CD4-positive, alpha-beta T cell (primary cell): ENCODE results near the gene TEPSIN. TPM values are rescaled to one million over a fixed set of nuclear protein-coding genes. Genes with fewer than 3 reads are reported as not detected.

ENCODE experiments used
- ATAC-seq: fragments of 200-7000 bp; cut with Tn5 transposase; one replicate; pipeline ENCODE4 v1.10.0; 2022; ENCODE audit warnings: mild to moderate bottlenecking; ENCODE audit not compliant: poor library complexity
- CTCF ChIA-PET: fragments of 350-600 bp; sonication (Branson Sonifier 250); formaldehyde crosslinking; loops from one replicate; lab custom pipeline; 2021; ENCODE audit warnings: antibody characterized with exemption, inconsistent platforms; lab: Charles Lee
- POLR2A ChIA-PET: fragments of 350-600 bp; sonication (Branson Sonifier 250); formaldehyde crosslinking; loops from one replicate; lab custom pipeline; 2021; ENCODE audit warnings: antibody characterized with exemption, inconsistent platforms; lab: Charles Lee
- DNase-seq, 14 experiments: peaks; one replicate each; pipeline ENCODE4 v3.0.0-alpha.2; 2013 to 2020; ENCODE audit warnings: mixed read lengths in 2 of 14
- H3K27ac ChIP-seq, 2 donors: one replicate each; pipeline versions ENCODE4 v1.5.1 to v1.7.0; 2013; ENCODE audit warnings: low read length in 2 of 2, low read depth in 1 of 2, mild to moderate bottlenecking in 1 of 2
- H3K27me3 ChIP-seq, 2 experiments: 1 replicate in 1 of 2; 2 replicates in 1 of 2; pipeline versions ENCODE4 v1.6.1 to v1.7.0; 2013; ENCODE audit warnings: low read length in 2 of 2, control low read depth in 1 of 2, mild to moderate bottlenecking in 1 of 2, moderate library complexity in 1 of 2; ENCODE audit not compliant: insufficient read depth in 2 of 2, control insufficient read depth in 1 of 2
- H3K36me3 ChIP-seq: one replicate; pipeline ENCODE4 v1.6.1; 2013; ENCODE audit warnings: low read length, control low read depth; ENCODE audit not compliant: insufficient read depth
- H3K4me1 ChIP-seq: one replicate; pipeline ENCODE4 v1.6.1; 2013; ENCODE audit warnings: low read length, control low read depth; ENCODE audit not compliant: insufficient read depth
- H3K4me3 ChIP-seq: one replicate; pipeline ENCODE4 v1.5.1; 2013; ENCODE audit warnings: mild to moderate bottlenecking, low read length, moderate library complexity
- H3K9me3 ChIP-seq, 2 experiments: 1 replicate in 1 of 2; 2 replicates in 1 of 2; pipeline versions ENCODE4 v1.6.1 to v1.7.0; 2013; ENCODE audit warnings: low read length in 2 of 2, mild to moderate bottlenecking in 2 of 2, control low read depth in 1 of 2, moderate library complexity in 1 of 2; ENCODE audit not compliant: control insufficient read depth in 1 of 2, insufficient read depth in 1 of 2
- H3K27ac Mint-ChIP-seq: one replicate; pipeline ENCODE4 v1.8.0; 2020; ENCODE audit warnings: mixed read lengths
- H3K27me3 Mint-ChIP-seq: one replicate; pipeline ENCODE4 v1.8.0; 2021; ENCODE audit warnings: mixed read lengths
- H3K36me3 Mint-ChIP-seq: one replicate; pipeline ENCODE4 v1.8.0; 2021; ENCODE audit warnings: low read depth, mixed read lengths
- H3K4me1 Mint-ChIP-seq: one replicate; pipeline ENCODE4 v1.8.0; 2021; ENCODE audit warnings: low read depth, mixed read lengths
- H3K4me3 Mint-ChIP-seq: one replicate; pipeline ENCODE4 v1.8.0; 2020; ENCODE audit warnings: mild to moderate bottlenecking, mixed read lengths
- H3K9me3 Mint-ChIP-seq: one replicate; pipeline ENCODE4 v1.8.0; 2020; ENCODE audit warnings: mixed read lengths
- intact Hi-C, 2 experiments: fragments of 100-400 bp; cut with DNase I in 1 of 2; cut with micrococcal nuclease in 1 of 2; formaldehyde crosslinking; loops; one replicate each; pipeline versions ENCODE4 v1.15.1 to v1.9.0; 2023 to 2025; cut with DNase I, micrococcal nuclease
- total RNA-seq, 174 experiments: library from RNA in 2 of 174; stranded (reverse) in 2 of 174; gene quantifications; one replicate each; pipeline ENCODE4 v1.2.3 and lab custom pipeline; 2021 to 2026
- TF ChIP-seq, protein P1 (sequence below): fragments of 200-600 bp; IDR thresholded peaks from one replicate; pipeline ENCODE4 v1.8.0; 2022; ENCODE audit warnings: antibody characterized with exemption, mild to moderate bottlenecking

The TEPSIN gene
- total RNA-seq, 2 experiments from 2014 or later = 68.2 to 74.4 TPM

DNA sequence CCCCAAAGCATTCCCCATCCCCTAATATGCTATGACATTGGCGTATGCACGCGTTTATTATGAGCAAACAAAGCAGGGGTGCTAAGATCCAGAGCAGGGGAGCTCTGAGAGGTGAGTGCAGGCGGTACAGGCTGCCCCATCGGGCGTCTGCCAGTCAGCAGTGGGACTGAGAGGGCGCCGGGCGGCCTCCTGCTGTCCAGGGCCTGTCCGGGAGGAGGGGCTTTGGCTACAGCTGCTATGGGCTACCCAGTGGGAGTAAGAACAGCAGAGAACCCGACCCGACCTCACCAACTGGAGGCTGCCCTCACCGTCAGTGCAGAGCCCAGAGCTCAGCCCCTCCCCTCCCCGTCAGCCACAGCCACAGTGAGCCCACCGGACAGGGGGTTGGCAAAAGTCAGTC is 54.3 kb downstream of the TEPSIN start:
- Mint-ChIP-seq H3K27me3 (no peaks in the 10 kb centered on the region), H3K27ac (no peak overlapping the region), H3K36me3 (peaks cover 4% of the 10 kb centered on the region), H3K4me1 (no peaks in the 10 kb centered on the region), H3K9me3 (no peaks in the 10 kb centered on the region), H3K4me3 (no peak overlapping the region)
- no peak for DNase-seq
- ChIA-PET CTCF (no interaction called here), POLR2A (no interaction called here)
- intact Hi-C loops = no loop called here
- Histone ChIP-seq H3K4me3 (no peak overlapping the region), H3K4me1 (no peaks in the 10 kb centered on the region), H3K27ac (no peak overlapping the region), H3K27me3 (peaks cover 0 to 2% of the 10 kb centered on the region in 2 experiments), H3K9me3 (peaks cover 0 to 8% of the 10 kb centered on the region in 2 experiments), H3K36me3 (no peaks in the 10 kb centered on the region)
- no peak for ATAC-seq
- TF ChIP-seq, protein P1, sequence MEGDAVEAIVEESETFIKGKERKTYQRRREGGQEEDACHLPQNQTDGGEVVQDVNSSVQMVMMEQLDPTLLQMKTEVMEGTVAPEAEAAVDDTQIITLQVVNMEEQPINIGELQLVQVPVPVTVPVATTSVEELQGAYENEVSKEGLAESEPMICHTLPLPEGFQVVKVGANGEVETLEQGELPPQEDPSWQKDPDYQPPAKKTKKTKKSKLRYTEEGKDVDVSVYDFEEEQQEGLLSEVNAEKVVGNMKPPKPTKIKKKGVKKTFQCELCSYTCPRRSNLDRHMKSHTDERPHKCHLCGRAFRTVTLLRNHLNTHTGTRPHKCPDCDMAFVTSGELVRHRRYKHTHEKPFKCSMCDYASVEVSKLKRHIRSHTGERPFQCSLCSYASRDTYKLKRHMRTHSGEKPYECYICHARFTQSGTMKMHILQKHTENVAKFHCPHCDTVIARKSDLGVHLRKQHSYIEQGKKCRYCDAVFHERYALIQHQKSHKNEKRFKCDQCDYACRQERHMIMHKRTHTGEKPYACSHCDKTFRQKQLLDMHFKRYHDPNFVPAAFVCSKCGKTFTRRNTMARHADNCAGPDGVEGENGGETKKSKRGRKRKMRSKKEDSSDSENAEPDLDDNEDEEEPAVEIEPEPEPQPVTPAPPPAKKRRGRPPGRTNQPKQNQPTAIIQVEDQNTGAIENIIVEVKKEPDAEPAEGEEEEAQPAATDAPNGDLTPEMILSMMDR = no peak

DNA sequence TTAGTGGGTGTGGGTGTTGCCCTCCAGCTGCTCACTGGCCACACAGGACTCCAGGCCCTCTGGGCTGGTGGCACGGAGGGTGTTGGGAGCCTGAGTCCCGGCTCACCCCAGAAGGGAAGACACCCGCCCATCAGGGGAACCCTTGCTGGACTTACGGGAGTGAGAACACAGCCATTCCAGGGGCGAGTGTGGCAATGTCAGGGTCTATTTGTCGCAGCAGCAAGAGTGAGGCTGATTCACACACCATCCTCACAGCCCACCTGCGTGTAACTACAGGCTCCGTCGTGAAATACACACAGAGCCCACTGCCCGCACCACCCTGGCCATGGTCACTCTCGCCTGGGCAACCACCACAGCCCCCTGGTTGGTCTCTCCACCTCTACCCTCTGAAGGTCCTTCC is 55.0 kb downstream of the TEPSIN start:
- ATAC-seq = no peak
- Histone ChIP-seq H3K4me3 (no peak overlapping the region), H3K27me3 (peaks cover 0 to 2% of the 10 kb centered on the region in 2 experiments), H3K9me3 (peaks cover 0 to 9% of the 10 kb centered on the region in 2 experiments), H3K36me3 (no peaks in the 10 kb centered on the region), H3K27ac (no peak overlapping the region), H3K4me1 (no peaks in the 10 kb centered on the region)
- Mint-ChIP-seq H3K4me1 (no peaks in the 10 kb centered on the region), H3K27me3 (no peaks in the 10 kb centered on the region), H3K9me3 (no peaks in the 10 kb centered on the region), H3K27ac (no peak overlapping the region), H3K4me3 (no peak overlapping the region), H3K36me3 (no peaks in the 10 kb centered on the region)
- no peak for DNase-seq
- ChIA-PET CTCF (no interaction called here), POLR2A (no interaction called here)
- TF ChIP-seq, protein P1 = no peak
- intact Hi-C loops = no loop called here

DNA sequence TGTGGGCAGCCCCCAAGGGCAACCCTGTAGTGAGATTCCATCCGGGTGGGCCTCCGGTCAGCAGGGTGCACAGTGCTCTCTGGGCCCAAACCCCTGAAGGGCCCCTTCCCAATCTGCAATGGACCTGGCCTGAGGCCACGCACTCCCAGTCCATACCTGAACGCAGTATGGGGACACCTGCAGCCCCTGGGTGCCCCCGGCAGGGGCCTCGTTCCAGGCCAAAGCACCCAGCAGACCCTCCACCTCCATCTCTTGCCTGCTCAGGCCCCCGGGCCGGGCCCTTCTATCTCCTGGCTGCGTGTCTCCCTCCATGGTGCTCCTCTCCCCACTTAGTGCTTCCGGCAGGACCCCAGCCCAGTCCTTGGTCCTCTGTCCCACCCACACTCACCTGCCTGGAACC is 55.5 kb downstream of the TEPSIN start:
- no peaks in the 10 kb centered on the region for H3K9me3 Mint-ChIP-seq
- H3K27me3 Mint-ChIP-seq = no peaks in the 10 kb centered on the region
- H3K27ac Mint-ChIP-seq = no peak overlapping the region
- H3K4me1 Mint-ChIP-seq = no peaks in the 10 kb centered on the region
- no peaks in the 10 kb centered on the region for H3K36me3 Mint-ChIP-seq
- no peak overlapping the region for H3K4me3 Mint-ChIP-seq
- TF ChIP-seq, protein P1 = no peak
- ATAC-seq = no peak
- peaks cover 0 to 2% of the 10 kb centered on the region in 2 experiments for H3K27me3 ChIP-seq
- no peak overlapping the region for H3K27ac ChIP-seq
- intact Hi-C loops = no loop called here
- peaks cover 0 to 14% of the 10 kb centered on the region in 2 experiments for H3K9me3 ChIP-seq
- H3K4me3 ChIP-seq = no peak overlapping the region
- DNase-seq = no peak
- ChIA-PET CTCF (no interaction called here), POLR2A (no interaction called here)
- no peaks in the 10 kb centered on the region for H3K36me3 ChIP-seq
- H3K4me1 ChIP-seq = no peaks in the 10 kb centered on the region
